GM18499 (cell line): ENCODE data around the gene EHMT2.

Experiments used
- ATAC-seq: cut with Tn5 transposase; IDR thresholded peaks from one replicate; pipeline ENCODE4 v1.9.1; 2021; ENCODE audit warnings: moderate number of reproducible peaks; ENCODE audit not compliant: insufficient read depth, unreplicated experiment

The EHMT2 gene

DNA sequence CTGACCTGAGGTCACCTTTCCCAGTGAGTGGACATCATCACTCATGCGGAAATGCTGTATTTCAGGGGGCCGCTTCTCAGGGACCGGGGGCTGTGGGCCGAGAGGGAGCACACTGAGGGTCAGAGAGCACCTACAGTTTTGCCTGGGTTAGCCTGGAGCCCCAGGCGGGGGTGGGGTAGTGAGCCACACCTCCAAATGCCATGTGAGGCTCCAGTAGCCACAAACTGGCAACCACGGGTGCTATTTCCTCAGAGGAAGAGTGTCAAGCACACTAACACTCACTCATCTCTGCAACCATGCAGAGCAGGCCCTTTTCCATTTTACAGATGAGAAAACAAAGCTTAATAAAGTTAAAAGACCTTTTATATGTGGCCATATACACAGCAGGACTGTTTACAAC, 4.7 kb downstream of the EHMT2 start:
- ATAC-seq: no peak

DNA sequence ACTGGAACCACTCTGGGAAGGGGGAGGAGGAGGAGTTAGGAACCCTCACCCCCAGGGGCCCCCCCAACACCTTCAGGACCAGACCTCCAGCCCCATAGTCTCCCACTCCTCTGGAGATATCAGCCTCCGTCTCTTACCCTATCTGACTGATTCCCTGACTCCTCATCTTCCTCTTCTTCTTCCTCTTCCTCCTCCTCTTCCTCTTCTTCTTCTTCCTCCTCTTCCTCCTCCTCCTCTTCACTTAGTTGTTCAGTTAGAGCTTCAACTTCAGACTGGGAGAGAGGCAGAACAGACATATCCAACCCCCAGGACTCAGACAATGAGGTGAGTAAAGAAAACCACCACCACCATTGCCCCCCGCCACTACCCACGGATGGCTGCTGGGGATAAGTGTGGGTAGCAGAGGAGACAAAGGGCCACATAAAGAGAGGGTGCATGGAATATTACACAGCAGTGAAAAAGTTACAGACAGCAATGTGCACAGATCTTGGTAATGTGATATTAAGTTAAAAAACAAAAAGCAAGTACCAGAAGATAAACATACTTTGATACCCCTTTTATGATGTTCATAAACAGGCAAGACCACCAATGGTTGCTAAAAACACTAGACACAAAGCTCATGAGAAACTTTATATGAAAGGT, 8.0 kb downstream of the EHMT2 start:
- no peak for ATAC-seq

DNA sequence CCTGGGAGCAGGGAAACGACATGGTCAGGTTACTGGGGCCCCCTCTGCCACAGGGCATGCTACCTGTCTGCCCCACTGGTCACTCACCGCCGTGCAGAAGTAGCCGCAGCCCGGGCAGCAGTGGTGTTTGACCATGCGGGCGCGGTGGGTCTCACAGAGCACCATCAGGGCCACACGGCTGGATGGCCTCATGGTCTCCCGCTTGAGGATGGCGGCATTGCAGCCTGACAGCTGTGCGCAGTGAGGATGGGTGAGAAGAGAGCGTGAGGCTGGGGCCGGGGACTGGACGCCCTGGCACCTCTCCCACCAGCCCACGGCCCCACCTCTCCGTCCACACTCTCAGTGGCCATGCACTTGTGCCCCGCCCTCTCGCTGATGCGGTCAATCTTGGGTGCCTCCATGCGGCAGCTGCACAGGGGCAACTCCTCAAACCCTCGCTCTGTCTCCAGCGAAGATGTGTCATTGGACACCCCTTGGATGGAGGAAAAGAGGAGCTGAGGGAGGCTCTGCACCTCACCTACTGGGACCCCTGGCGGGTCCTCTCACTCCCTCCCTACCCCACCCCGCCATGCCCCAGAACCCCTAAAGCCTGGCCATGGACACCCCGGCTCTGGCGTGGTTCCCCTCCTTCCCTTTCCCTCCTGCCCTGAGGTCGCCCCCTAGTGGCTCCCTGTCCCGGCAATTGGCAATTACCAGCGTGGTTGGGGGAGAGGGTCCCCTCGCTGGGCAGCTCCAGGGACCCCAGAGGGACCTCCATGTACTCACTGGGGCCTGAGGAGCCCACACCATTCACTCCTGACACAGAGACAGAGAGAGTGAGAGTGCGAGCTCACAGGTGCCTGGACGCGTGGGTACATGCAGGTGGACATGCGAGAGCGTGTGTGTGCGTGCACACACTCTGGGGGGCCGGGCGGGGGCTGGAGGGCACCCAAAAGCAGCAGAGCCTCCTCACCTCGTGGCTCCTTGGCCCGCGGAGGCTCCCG, 8.9 kb downstream of the EHMT2 start:
- ATAC-seq: no peak

DNA sequence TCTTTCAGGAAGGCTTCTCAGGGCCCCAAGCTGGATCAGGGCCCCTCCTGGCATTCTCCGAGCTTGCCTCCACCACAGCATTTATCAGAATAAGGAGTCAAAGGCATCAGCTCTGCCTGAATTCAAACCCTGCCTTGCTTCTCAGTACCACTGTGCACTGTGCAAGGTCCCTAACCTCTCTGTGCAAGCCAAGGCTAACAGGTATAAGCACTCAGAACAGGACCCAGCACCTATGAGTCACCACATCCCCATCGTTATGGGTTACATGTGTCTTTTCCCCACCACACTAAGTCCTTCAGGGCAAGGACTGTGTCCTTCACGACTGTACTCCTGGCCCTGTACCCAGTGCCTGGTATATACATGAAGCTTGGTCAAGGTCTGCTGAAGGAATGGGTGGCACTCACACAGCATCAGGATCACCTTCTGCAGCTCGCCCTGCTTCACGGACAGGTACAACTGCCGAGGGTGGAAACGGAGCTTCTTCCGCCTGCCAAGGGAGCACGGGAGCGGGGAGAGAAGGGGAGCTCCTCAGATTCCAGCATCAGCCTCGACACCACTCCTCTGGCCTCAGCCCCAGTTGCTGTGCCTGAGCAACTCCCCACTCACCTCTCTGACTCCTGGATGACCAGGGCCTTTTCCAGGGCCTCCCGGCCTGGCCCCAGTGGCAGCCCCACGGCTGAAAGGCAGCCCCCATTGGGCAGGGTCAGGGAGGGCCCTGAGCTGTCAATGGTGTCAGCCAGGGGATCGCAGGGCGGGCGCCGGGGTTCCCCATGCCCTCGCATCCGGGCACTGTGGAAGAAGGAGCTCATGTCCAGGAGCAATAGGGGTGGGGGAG, 10.1 kb downstream of the EHMT2 start:
- no peak for ATAC-seq

DNA sequence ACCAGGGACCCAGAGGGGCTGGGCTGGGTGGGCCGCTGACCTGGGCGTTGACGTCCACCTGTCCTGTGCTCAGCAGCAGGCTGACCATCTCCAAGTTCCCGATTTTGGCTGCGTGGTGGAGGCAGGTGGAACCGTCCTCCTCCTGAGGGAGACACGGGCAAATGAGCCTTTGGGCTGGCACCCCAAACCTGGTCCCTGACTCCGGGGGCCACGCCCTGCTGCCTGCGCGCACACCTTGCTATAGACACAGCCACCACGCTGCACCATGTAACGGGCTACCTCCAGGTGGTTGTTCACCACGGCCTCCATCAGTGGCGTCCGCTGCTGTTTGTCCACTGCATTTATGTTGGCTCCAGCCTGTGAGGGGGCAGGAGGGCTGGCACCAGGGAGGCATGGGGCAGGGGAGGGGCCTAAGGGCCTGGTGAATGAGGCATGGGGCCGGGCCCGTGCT, 10.9 kb downstream of the EHMT2 start:
- no peak for ATAC-seq

DNA sequence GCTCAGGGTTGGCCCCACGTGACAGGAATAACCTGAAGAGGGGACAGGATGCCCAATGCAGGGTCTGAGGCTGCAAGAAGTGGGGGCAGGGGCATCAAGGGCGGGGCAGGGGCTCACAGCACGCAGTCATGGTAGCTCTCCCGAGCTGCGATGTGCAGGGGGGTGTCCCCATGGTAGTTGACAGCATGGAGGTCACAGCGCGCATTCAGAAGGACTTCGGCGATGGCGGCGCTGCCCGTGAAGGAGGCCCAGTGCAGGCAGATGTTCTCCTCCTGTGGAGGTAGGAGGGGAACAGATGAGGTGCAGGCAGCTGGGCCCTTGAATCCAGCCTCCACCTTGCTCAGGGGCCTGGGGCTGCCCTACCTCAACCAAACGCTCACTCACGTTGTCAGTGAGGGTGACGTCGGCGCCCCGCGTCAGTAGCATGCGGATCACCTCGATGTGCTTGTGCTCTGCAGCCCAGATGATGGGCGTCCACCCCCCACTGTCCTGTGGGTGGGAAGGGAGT, 12.9 kb downstream of the EHMT2 start:
- no peak for ATAC-seq

DNA sequence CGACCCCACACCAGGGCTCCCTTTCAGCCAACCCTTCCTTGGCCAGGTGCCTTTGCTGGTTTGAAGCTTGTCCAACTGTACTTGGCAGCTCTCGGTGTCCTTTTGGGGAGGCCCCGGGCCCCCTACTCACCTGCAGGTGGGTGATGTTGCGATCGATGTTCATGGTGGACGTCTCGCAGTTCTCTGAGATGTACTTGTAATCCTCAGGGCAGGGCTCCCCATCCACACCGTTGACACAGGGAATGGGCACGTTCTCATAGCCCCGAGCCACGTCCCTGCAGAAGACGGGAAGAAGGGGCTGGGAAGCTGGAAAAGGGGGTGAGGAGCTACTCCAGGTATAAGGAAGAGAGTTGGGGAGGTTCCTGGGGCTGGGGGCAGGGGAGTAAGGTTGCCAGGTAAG, 13.8 kb downstream of the EHMT2 start:
- no peak for ATAC-seq

DNA sequence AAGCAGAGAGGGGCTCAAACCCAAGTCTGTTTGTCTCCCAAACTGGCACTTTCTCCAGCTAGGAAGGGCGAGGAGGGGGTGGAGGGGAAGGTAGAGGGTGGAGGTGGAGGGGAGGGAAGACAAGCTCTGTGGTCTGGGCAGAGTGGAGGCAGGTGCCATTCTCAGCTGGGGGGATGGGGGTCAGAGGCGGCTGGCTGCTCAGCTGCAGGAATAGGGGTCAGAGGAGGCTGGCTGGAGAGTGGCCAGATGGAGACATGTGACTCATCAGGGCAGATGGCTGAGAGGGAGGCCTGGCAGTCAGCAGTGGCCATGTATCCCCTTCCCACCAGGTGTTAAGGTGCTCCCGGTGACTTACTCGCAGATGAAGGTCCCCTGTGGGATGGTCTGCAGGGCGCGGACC, 15.2 kb downstream of the EHMT2 start:
- no peak for ATAC-seq

DNA sequence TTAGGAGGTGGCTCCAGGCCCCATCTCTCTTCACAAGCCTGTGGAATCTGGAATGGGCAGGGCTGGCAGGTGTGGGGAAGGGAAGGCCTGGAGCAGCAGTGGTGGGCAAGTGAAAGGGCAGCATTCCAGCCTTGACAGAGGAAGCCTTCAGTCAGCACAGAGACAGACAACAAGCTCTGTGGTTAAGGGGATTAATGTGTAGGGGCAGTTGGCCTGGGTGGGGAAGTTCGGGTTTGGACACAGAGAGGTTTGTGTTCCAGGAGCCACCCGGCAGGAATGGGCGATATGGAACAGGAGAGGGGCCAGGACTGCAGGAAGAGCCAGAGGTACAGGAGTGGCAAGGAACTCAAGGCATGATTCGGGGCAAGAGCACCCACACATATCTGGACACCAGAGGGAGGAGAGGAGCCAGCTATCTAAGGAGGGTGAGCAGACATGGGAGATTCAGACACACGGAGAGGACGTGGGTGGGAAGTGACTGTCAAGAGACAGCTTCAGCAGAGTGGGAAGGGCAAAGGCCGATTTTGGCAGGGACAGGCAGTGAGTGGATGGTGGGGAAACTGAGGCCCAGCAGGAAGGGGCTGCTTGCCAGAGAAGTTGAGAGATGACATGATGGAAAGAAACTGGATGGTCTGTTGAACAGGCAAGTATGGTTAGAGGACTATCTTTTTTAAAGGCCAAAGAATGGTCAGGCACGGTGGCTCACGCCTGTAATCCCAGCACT, 16.2 kb downstream of the EHMT2 start:
- no peak for ATAC-seq

DNA sequence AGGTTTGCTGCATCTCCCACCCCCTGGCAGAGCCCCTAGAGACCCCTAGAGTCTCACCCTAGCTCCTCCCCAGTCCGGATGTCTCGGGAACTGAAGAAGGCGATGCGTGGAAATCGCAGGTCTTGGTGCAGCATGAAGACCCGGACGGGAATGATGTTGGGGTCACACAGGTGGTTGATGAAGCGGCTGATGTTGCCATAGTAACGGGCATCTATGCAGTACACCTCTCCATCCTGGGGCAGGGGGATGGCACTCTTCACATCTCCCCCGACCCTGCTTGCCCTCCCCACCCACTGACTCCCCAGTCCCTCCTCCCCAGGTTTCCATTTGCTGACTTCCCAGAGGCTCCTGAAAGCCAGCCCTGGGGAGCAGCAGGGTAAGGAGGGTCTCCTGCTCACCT, 16.9 kb downstream of the EHMT2 start:
- ATAC-seq: no peak

DNA sequence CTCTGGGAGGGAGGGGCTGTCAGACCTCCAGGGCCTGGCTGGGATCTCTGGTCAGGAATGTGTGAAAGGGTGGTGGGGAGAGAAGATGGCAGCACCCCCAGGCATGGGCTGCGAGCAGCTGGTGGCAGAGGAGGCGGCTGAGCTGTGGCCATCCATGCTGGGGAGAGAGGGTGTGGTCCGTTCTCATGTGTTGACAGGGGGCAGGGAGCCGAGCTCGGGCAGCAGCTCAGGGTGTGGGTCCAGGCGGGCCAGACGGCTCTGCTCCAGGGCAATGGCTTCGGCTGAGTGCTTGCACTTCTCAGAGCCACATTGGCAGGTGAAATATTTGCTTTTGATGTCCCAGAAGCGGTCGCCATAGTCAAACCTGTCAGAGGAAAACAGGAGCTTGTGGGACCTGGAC, 17.6 kb downstream of the EHMT2 start:
- ATAC-seq: no peak

DNA sequence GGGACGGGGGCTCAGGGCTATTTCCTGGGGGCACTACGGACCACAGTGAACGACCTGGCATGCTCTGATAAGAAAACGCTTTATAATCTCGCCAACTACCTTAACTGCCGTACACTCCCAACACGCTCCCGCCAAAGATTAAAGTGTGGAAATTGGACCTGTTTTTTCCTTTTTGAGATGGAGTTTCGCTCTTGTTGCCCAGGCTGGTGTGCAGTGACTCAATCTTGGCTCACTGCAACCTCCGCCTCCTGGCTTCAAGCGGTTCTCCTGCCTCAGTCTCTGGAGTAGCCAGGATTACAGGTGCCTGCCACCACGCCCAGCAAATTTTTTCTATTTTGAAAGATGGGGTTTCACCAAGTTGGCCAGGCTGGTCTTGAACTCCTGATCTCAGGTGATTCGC, 18.4 kb downstream of the EHMT2 start:
- ATAC-seq: no peak

DNA sequence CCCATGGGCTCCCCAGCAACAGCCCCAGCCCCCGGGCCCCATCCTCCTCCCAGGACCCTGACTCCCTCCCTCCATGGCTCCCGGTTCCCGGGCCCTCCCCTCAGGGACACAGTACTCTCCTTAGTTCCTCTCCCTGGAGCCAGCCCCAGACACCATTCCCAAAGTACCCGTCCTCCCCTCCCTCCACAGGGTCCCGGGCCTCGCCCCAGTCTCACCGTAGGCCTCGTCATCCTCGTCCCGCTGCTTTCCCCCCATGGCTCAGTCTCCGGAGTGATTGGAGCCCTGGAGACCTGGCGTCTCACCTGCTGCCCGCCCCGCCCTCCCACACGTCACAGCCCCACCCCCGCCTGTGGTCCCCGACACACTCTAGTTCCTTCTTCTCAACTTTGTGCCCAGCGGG, 18.8 kb downstream of the EHMT2 start, which contains the start of gene SLC44A4:
Gene SLC44A4 (minus strand): TSS at position 272 of the 400 bp plus-strand sequence. CDS start 17 bp downstream, at position 255.
- ATAC-seq: no peak

DNA sequence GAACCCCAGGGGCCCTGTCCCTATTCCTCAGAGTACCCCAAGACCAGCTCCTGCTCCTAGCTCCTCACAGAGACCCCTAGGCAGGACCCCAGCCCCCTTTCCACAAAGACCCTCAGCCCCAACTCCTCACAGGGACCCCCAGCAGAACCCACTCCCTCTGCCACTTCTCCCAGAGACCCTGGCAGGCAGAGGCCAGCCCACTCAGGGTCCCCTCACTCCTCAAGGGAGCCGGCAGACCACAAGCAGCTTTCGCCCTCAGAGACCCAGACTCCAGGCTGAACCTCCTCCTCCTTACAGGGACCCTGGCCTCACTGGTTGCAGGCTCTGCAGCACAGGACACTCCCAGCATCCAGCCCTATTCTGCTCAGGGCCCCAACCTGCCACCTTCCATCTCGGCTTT, 19.3 kb downstream of the EHMT2 start:
- ATAC-seq: no peak

DNA sequence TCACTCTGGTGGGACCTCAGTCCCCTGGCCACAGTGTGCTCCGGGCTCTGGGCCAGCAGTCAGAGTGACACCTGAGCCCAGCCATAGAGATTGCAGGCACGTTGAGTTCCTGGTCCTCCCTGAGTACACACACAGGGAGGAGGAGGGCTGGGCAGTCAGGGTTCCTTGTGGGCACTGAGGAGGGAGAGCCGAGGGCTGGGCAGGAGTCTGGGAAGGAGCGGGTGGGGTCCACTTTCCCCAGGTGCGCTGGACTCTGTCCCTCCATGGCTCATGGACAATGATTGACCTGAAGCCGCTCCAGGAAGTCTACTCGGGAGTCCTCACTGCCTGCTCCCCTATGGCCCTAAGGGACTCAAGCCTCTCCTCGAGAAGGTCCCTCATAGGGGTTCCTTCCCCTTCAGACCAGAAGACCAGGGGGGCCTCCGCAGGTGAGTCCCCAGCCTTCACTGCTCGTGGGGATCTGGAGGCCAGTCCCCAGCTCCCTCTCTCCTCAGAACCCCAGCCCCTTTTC, 19.8 kb downstream of the EHMT2 start:
- no peak for ATAC-seq

DNA sequence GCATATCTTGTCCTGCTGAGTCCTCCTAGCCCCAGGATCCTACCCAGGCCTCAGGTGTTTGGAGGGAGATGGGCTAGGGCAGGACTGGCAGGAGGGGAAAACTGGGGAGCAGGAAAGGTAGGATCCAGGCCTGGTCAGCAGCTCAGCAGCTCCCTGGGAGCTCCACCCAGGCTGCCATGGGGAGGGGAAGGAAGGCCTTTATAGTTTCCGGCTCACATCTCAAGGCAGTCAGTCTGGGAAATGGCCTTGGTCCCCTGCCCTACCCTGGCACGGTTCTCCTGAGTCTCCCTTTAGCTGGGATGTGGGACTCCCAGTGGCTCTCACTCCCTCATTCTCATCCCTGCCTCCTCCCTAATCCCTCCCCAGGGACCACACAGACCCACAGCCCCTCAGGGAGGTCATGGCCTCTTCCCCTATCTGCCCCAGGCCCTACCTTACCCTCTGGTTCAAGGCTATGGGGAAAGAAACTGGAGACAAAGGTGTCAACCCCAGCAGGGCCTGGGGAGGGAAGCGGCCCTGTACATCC, 20.3 kb downstream of the EHMT2 start:
- no peak for ATAC-seq

DNA sequence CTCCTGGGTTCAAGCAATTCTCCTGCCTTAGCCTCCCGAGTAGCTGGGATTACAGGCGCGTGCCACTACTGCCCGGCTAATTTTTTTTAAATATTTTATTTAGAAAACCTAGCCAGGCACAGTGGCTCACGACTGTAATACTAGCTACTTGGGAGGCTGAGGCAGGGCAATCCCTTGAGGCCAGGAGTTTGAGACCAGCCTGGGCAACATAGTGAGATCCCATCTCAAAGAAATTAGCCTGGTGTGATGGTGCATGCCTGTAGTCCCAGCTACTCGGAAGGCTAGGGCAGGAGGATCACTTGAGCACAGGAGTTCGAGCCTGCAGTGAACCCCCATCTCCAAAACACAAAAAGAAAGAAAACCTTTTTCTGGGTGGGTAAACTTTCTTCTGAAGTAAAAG, 21.1 kb downstream of the EHMT2 start:
- ATAC-seq: no peak

DNA sequence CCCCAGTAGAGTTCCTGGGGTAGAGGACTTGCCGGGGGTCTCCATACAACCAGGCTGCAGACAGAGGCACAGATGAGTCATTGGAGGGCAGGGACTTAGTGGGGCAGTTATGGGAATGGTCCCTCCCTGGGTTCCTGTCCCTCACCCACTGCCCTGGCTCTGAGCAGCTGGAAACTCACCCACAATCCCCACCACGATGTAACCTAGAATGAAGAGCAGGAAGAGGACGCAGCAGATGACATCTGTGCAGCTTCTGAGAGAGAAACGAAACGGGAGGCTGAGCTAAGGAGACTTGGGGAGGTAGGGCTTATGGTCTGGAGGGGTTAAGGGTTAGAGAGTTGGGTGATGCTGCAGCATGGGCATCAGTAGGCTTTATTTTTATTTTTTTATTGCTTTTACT, 21.6 kb downstream of the EHMT2 start:
- ATAC-seq: no peak

DNA sequence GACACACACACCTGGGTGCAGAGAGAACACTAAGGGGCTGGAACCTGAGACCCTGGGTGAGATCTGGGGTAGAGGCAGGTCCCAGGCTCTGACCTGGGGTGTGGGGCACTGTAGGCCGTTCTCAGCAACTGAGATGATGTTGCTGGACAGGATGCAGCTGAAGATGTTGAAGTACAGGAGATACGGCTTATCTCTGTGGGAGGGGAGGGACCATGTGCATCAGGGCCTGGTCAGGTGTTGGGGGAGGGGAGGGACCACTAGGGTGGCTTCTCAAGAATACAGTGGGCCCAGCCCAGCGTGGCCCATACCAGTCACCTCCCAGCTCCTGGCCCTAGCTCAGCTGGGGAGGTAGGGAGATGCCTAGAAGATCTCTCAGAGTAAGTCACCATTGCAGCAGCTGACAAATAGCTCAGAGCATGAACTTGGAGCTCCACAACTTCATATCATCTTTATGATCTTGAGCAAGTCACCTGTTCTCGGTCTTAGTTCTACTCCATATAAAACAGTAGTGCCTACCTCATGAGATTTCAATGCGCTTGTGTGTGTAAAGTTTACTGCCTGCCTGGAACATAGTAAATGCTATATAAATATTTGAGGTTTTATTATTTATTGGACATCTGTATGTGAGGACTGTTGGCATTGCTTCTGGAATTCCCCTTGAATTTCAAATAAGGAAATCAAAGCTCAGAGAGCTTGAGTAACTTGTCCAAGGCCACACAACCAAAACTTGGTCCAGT, 22.5 kb downstream of the EHMT2 start:
- no peak for ATAC-seq
